ENCODE measurements around the gene DDR2. TPM values are rescaled to one million over a fixed set of nuclear protein-coding genes. Genes with fewer than 3 reads are reported as not detected.

The DDR2 gene
- polyA plus RNA-seq, 1 of the 3 experiments (the other 2 are of a cell fraction): 34.0 TPM

GRCh38 chr1:162706606-162707005 lies 74.3 kb downstream of the DDR2 start:
- H3K4me1 ChIP-seq (ENCODE audit: control insufficient read depth in 1 of 2, insufficient read depth in 2 of 2, low read depth in 1 of 2, low read length in 1 of 2): peaks cover 40 to 47% of the 10 kb centered on the region in 2 experiments
- DNase-seq: no peak
- no peaks in the 10 kb centered on the region for H3F3A ChIP-seq (replicated peaks; ENCODE audit: insufficient read depth)
- no peak overlapping the region for H3K4me2 ChIP-seq
- no peak overlapping the region for H3K9ac ChIP-seq
- no peaks in the 10 kb centered on the region for H3K9me2 ChIP-seq
- TF ChIP-seq FOXM1 (IDR thresholded peaks at IDR 0.05; ENCODE audit: low read depth) (no peak), NRF1 (IDR thresholded peaks at IDR 0.05; ENCODE audit: low read depth, low read length) (no peak), EP300 (IDR thresholded peaks at IDR 0.05; ENCODE audit: borderline replicate concordance in 1 of 2, low read depth in 1 of 2, low read length in 1 of 2) (no peak)
- no peaks in the 10 kb centered on the region for H3K27me3 ChIP-seq (ENCODE audit: insufficient read depth)
- H3K9me3 ChIP-seq: no peaks in the 10 kb centered on the region
- H2AFZ ChIP-seq (ENCODE audit: low read depth): no peak overlapping the region
- ChIA-PET POLR2A (no interaction called here), CTCF (interaction anchor here (0.6 to 1.0 kb wide), 2 partner anchors 25 to 70 kb away, joined by 3 to 4 read pairs; no protein-coding TSS in a partner anchor)
- no peak overlapping the region for H3K4me3 ChIP-seq (ENCODE audit: low read depth in 2 of 2, low read length in 1 of 2)
- WGBS (ENCODE audit: low lambda C conversion rate): 91% methylated on average over 3 of the region's 3 CpGs
- H4K20me1 ChIP-seq (ENCODE audit: insufficient read depth): peaks cover 59% of the 10 kb centered on the region
- peaks cover 17 to 46% of the 10 kb centered on the region in 2 experiments for H3K36me3 ChIP-seq (replicated peaks in 1 of 2; ENCODE audit: control insufficient read depth in 1 of 2, insufficient read depth in 2 of 2, low read length in 1 of 2)
- H3K27ac ChIP-seq (ENCODE audit: low read depth in 2 of 2, low read length in 1 of 2): no peak overlapping the region
- H3K79me2 ChIP-seq (ENCODE audit: insufficient read depth): peaks cover 95% of the 10 kb centered on the region

- H4K20me1 ChIP-seq (ENCODE audit: insufficient read depth): peaks cover 57% of the 10 kb centered on the region
- ChIA-PET POLR2A (no interaction called here), CTCF (no interaction called here)
- H3K36me3 ChIP-seq (replicated peaks in 1 of 2; ENCODE audit: control insufficient read depth in 1 of 2, insufficient read depth in 2 of 2, low read length in 1 of 2): peaks cover 17 to 44% of the 10 kb centered on the region in 2 experiments
- H2AFZ ChIP-seq (ENCODE audit: low read depth): no peak overlapping the region
- 93% methylated on average over 3 of the region's 3 CpGs for WGBS (ENCODE audit: low lambda C conversion rate)
- H3K79me2 ChIP-seq (ENCODE audit: insufficient read depth): peaks cover 95% of the 10 kb centered on the region
- no peak overlapping the region for H3K27ac ChIP-seq (ENCODE audit: low read depth in 2 of 2, low read length in 1 of 2)
- no peak overlapping the region for H3K4me2 ChIP-seq
- peaks cover 32 to 42% of the 10 kb centered on the region in 2 experiments for H3K4me1 ChIP-seq (ENCODE audit: control insufficient read depth in 1 of 2, insufficient read depth in 2 of 2, low read depth in 1 of 2, low read length in 1 of 2)
- H3K9me2 ChIP-seq: no peaks in the 10 kb centered on the region
- H3K9me3 ChIP-seq: no peaks in the 10 kb centered on the region
- no peak overlapping the region for H3K4me3 ChIP-seq (ENCODE audit: low read depth in 2 of 2, low read length in 1 of 2)
- peaks cover under 1% of the 10 kb centered on the region for H3F3A ChIP-seq (replicated peaks; ENCODE audit: insufficient read depth)
- no peaks in the 10 kb centered on the region for H3K27me3 ChIP-seq (ENCODE audit: insufficient read depth)
- no peak for DNase-seq
- no peak overlapping the region for H3K9ac ChIP-seq
- TF ChIP-seq POLR2AphosphoS5 (IDR thresholded peaks at IDR 0.05; ENCODE audit: low read depth, low read length): no peak
- no peak for TF ChIP-seq USF1 (IDR thresholded peaks at IDR 0.05; ENCODE audit: borderline replicate concordance, low read depth)
- no peak for TF ChIP-seq PBX3 (IDR thresholded peaks at IDR 0.05)
- TF ChIP-seq SIN3A (IDR thresholded peaks at IDR 0.05; ENCODE audit: borderline replicate concordance, low read depth, low read length): no peak
- TF ChIP-seq RXRA (IDR thresholded peaks at IDR 0.05; ENCODE audit: borderline replicate concordance, low read depth): no peak
- no peak for TF ChIP-seq EP300 (IDR thresholded peaks at IDR 0.05; ENCODE audit: borderline replicate concordance in 1 of 2, low read depth in 1 of 2, low read length in 1 of 2)
- no peak for TF ChIP-seq YY1 (IDR thresholded peaks at IDR 0.05; ENCODE audit: low read depth)
- no peak for TF ChIP-seq IRF3 (IDR thresholded peaks at IDR 0.05; ENCODE audit: low read depth, low read length)
- no peak for TF ChIP-seq TEAD4 (IDR thresholded peaks at IDR 0.05; ENCODE audit: borderline replicate concordance, insufficient read depth)
- TF ChIP-seq FOXM1 (IDR thresholded peaks at IDR 0.05; ENCODE audit: low read depth): no peak
- no peak for TF ChIP-seq JUND (IDR thresholded peaks at IDR 0.05)
- no peak for TF ChIP-seq TCF12 (IDR thresholded peaks at IDR 0.05)
- TF ChIP-seq RCOR1 (IDR thresholded peaks at IDR 0.05; ENCODE audit: low read length): no peak
Measured at GRCh38 chr1:162708286-162708685, 76.0 kb downstream of the DDR2 start.
